ENCODE data around the gene PIAS4.

The PIAS4 gene

GRCh38 chr19:4064496-4065260, 57.1 kb downstream of the PIAS4 start:
- Mint-ChIP-seq H3K27ac (peak overlapping the region; percentile 84), H3K4me1 (ENCODE audit: low read depth) (peaks cover 55% of the 10 kb centered on the region), H3K36me3 (ENCODE audit: low read depth) (peaks cover 31% of the 10 kb centered on the region), H3K4me3 (peak overlapping the region; percentile 80), H3K27me3 (no peaks in the 10 kb centered on the region), H3K9me3 (no peaks in the 10 kb centered on the region)
- intact Hi-C loops (cut with micrococcal nuclease), result loop anchor here (10.0 kb wide), 1 partner anchor 60 kb away; the partner anchor contains the start of gene MAP2K2

GRCh38 chr19:4065430-4066175, 58.1 kb downstream of the PIAS4 start:
- peaks cover 31% of the 10 kb centered on the region for H3K36me3 Mint-ChIP-seq (ENCODE audit: low read depth)
- H3K4me3 Mint-ChIP-seq, result peak overlapping the region; percentile 71
- H3K9me3 Mint-ChIP-seq, result no peaks in the 10 kb centered on the region
- H3K4me1 Mint-ChIP-seq (ENCODE audit: low read depth), result peaks cover 51% of the 10 kb centered on the region
- H3K27me3 Mint-ChIP-seq, result no peaks in the 10 kb centered on the region
- intact Hi-C loops (cut with micrococcal nuclease), result loop anchor here (10.0 kb wide), 1 partner anchor 59 kb away; the partner anchor contains the start of gene MAP2K2
- peak overlapping the region; percentile 75 for H3K27ac Mint-ChIP-seq

GRCh38 chr19:4066176-4066606, 58.7 kb downstream of the PIAS4 start:
- no peaks in the 10 kb centered on the region for H3K27me3 Mint-ChIP-seq
- peak overlapping the region; percentile 71 for H3K4me3 Mint-ChIP-seq
- peaks cover 31% of the 10 kb centered on the region for H3K36me3 Mint-ChIP-seq (ENCODE audit: low read depth)
- H3K9me3 Mint-ChIP-seq, result no peaks in the 10 kb centered on the region
- intact Hi-C loops (cut with micrococcal nuclease), result loop anchor here (10.0 kb wide), 1 partner anchor 59 kb away; the partner anchor contains the start of gene MAP2K2
- peak overlapping the region; percentile 75 for H3K27ac Mint-ChIP-seq
- peaks cover 50% of the 10 kb centered on the region for H3K4me1 Mint-ChIP-seq (ENCODE audit: low read depth)

- Mint-ChIP-seq H3K4me1 (ENCODE audit: low read depth) (peaks cover 49% of the 10 kb centered on the region), H3K27ac (peak within 1 kb of the TSS; percentile 90), H3K9me3 (no peaks in the 10 kb centered on the region)
Observed at GRCh38 chr19:4066682-4067395, 59.3 kb downstream of the PIAS4 start, which contains the start of gene ZBTB7A. Gene ZBTB7A (minus strand): TSS chr19:4066899. CDS start chr19:4055232, 11,667 bp downstream.

GRCh38 chr19:4067396-4068046, 60.0 kb downstream of the PIAS4 start:
- H3K9me3 Mint-ChIP-seq, result no peaks in the 10 kb centered on the region
- intact Hi-C loops (cut with micrococcal nuclease), result loop anchor here (10.0 kb wide), 1 partner anchor 57 kb away; the partner anchor contains the start of gene MAP2K2
- H3K4me3 Mint-ChIP-seq, result peak overlapping the region; percentile 76
- peak overlapping the region; percentile 90 for H3K27ac Mint-ChIP-seq
- peaks cover 43% of the 10 kb centered on the region for H3K4me1 Mint-ChIP-seq (ENCODE audit: low read depth)
- H3K27me3 Mint-ChIP-seq, result no peaks in the 10 kb centered on the region
- peaks cover 19% of the 10 kb centered on the region for H3K36me3 Mint-ChIP-seq (ENCODE audit: low read depth)

More at GRCh38 chr19:4066682-4067395, 59.3 kb downstream of the PIAS4 start, which contains the start of gene ZBTB7A:
- Mint-ChIP-seq H3K4me3 (peak within 1 kb of the TSS; percentile 76), H3K36me3 (ENCODE audit: low read depth) (peaks cover 26% of the 10 kb centered on the region), H3K27me3 (no peaks in the 10 kb centered on the region)
- intact Hi-C loops (cut with micrococcal nuclease), result loop anchor here (10.0 kb wide), 1 partner anchor 58 kb away; the partner anchor contains the start of gene MAP2K2

GRCh38 chr19:4068047-4068966, 60.8 kb downstream of the PIAS4 start:
- intact Hi-C loops (cut with micrococcal nuclease), result loop anchor here (10.0 kb wide), 1 partner anchor 56 kb away; the partner anchor contains the start of gene MAP2K2
- H3K9me3 Mint-ChIP-seq, result no peaks in the 10 kb centered on the region
- no peaks in the 10 kb centered on the region for H3K27me3 Mint-ChIP-seq
- peak overlapping the region; percentile 90 for H3K27ac Mint-ChIP-seq
- peaks cover 39% of the 10 kb centered on the region for H3K4me1 Mint-ChIP-seq (ENCODE audit: low read depth)
- H3K36me3 Mint-ChIP-seq (ENCODE audit: low read depth), result peaks cover 12% of the 10 kb centered on the region
- H3K4me3 Mint-ChIP-seq, result peak overlapping the region; percentile 76

GRCh38 chr19:4069331-4069959, 61.9 kb downstream of the PIAS4 start:
- no peaks in the 10 kb centered on the region for H3K27me3 Mint-ChIP-seq
- peak overlapping the region; percentile 32 for H3K4me3 Mint-ChIP-seq
- H3K36me3 Mint-ChIP-seq (ENCODE audit: low read depth), result peaks cover under 1% of the 10 kb centered on the region
- intact Hi-C loops (cut with micrococcal nuclease), result loop anchor here (10.0 kb wide), 1 partner anchor 55 kb away; the partner anchor contains the start of gene MAP2K2
- H3K27ac Mint-ChIP-seq, result peak overlapping the region; percentile 90
- no peaks in the 10 kb centered on the region for H3K9me3 Mint-ChIP-seq
- peaks cover 35% of the 10 kb centered on the region for H3K4me1 Mint-ChIP-seq (ENCODE audit: low read depth)

GRCh38 chr19:4071610-4072009, 64.1 kb downstream of the PIAS4 start:
- Mint-ChIP-seq H3K4me1 (ENCODE audit: low read depth) (peaks cover 54% of the 10 kb centered on the region), H3K9me3 (no peaks in the 10 kb centered on the region), H3K4me3 (no peak overlapping the region), H3K36me3 (ENCODE audit: low read depth) (no peaks in the 10 kb centered on the region), H3K27me3 (no peaks in the 10 kb centered on the region), H3K27ac (peak overlapping the region; percentile 41)
- intact Hi-C loops (cut with micrococcal nuclease), result no loop called here

- H3K4me3 Mint-ChIP-seq, result peak overlapping the region; percentile 13
- peak overlapping the region; percentile 83 for H3K27ac Mint-ChIP-seq
- H3K27me3 Mint-ChIP-seq, result no peaks in the 10 kb centered on the region
- no peaks in the 10 kb centered on the region for H3K9me3 Mint-ChIP-seq
- intact Hi-C loops (cut with micrococcal nuclease), result no loop called here
- H3K4me1 Mint-ChIP-seq (ENCODE audit: low read depth), result peaks cover 62% of the 10 kb centered on the region
- H3K36me3 Mint-ChIP-seq (ENCODE audit: low read depth), result no peaks in the 10 kb centered on the region
Observed at GRCh38 chr19:4075373-4075772, 67.8 kb downstream of the PIAS4 start.

GRCh38 chr19:4077007-4077374, 69.5 kb downstream of the PIAS4 start:
- intact Hi-C loops (cut with micrococcal nuclease), result no loop called here
- Mint-ChIP-seq H3K4me3 (peak overlapping the region; percentile 59), H3K4me1 (ENCODE audit: low read depth) (peaks cover 65% of the 10 kb centered on the region), H3K36me3 (ENCODE audit: low read depth) (no peaks in the 10 kb centered on the region), H3K9me3 (no peaks in the 10 kb centered on the region), H3K27me3 (no peaks in the 10 kb centered on the region), H3K27ac (peak overlapping the region; percentile 98)

- Mint-ChIP-seq H3K4me1 (ENCODE audit: low read depth) (peaks cover 69% of the 10 kb centered on the region), H3K27ac (peak overlapping the region; percentile 98), H3K36me3 (ENCODE audit: low read depth) (no peaks in the 10 kb centered on the region), H3K27me3 (no peaks in the 10 kb centered on the region), H3K9me3 (no peaks in the 10 kb centered on the region), H3K4me3 (peak overlapping the region; percentile 80)
- intact Hi-C loops (cut with micrococcal nuclease), result no loop called here
Observed at GRCh38 chr19:4077800-4078684, 70.5 kb downstream of the PIAS4 start.
